ENCODE results near the gene SPOCK3. TPM values are rescaled to one million over a fixed set of nuclear protein-coding genes. Genes with fewer than 3 reads are reported as not detected.

SPOCK3 gene
- total and polyA plus RNA-seq, 9 donors = 0.50 to 11.0 (median 4.5) TPM

GRCh38 chr4:167111622-167112021, 122.7 kb downstream of the SPOCK3 start:
- no peak for TF ChIP-seq POLR2A (IDR thresholded peaks at IDR 0.05)
- TF ChIP-seq EP300 (IDR thresholded peaks at IDR 0.05) = no peak
- TF ChIP-seq CTCF (IDR thresholded peaks at IDR 0.05) = no peak
- no peaks in the 10 kb centered on the region for H3K27me3 ChIP-seq
- H3K4me3 ChIP-seq = no peak overlapping the region
- intact Hi-C loops (cut with DNase I) = no loop called here
- DNase-seq = no peak
- WGBS, 3 donors = 79 to 88% (median 85%) methylated on average over 1 of the region's 1 CpG
- no peaks in the 10 kb centered on the region for H3K36me3 ChIP-seq
- no peaks in the 10 kb centered on the region for H3K9me3 ChIP-seq
- no peaks in the 10 kb centered on the region for H3K4me1 ChIP-seq (ENCODE audit: insufficient read depth)
- no peak overlapping the region for H3K27ac ChIP-seq

GRCh38 chr4:167111092-167111491, 123.2 kb downstream of the SPOCK3 start:
- intact Hi-C loops (cut with DNase I) = no loop called here
- DNase-seq = no peak

GRCh38 chr4:167109859-167110258, 124.4 kb downstream of the SPOCK3 start:
- Histone ChIP-seq H3K9me3 (no peaks in the 10 kb centered on the region), H3K36me3 (no peaks in the 10 kb centered on the region), H3K27me3 (no peaks in the 10 kb centered on the region), H3K4me1 (ENCODE audit: insufficient read depth) (no peaks in the 10 kb centered on the region), H3K4me3 (no peak overlapping the region), H3K27ac (no peak overlapping the region)
- DNase-seq = no peak
- intact Hi-C loops (cut with DNase I) = no loop called here
- 88 to 94% (median 90%) methylated on average over 3 of the region's 3 CpGs for WGBS, 3 donors
- TF ChIP-seq CTCF (IDR thresholded peaks at IDR 0.05) (no peak), EP300 (IDR thresholded peaks at IDR 0.05) (no peak), POLR2A (IDR thresholded peaks at IDR 0.05) (no peak)

More at GRCh38 chr4:167111092-167111491, 123.2 kb downstream of the SPOCK3 start:
- Histone ChIP-seq H3K4me1 (ENCODE audit: insufficient read depth) (no peaks in the 10 kb centered on the region), H3K27ac (no peak overlapping the region), H3K4me3 (no peak overlapping the region), H3K9me3 (no peaks in the 10 kb centered on the region), H3K27me3 (no peaks in the 10 kb centered on the region), H3K36me3 (no peaks in the 10 kb centered on the region)
- 65 to 94% (median 89%) methylated on average over 2 of the region's 2 CpGs for WGBS, 3 donors
- TF ChIP-seq CTCF (IDR thresholded peaks at IDR 0.05) (no peak), EP300 (IDR thresholded peaks at IDR 0.05) (no peak), POLR2A (IDR thresholded peaks at IDR 0.05) (no peak)

- no peak overlapping the region for H3K27ac ChIP-seq
- no peak for TF ChIP-seq EP300 (IDR thresholded peaks at IDR 0.05)
- TF ChIP-seq CTCF (IDR thresholded peaks at IDR 0.05) = no peak
- TF ChIP-seq POLR2A (IDR thresholded peaks at IDR 0.05) = no peak
- no peaks in the 10 kb centered on the region for H3K9me3 ChIP-seq
- intact Hi-C loops (cut with DNase I) = no loop called here
- no peak for DNase-seq
- no peaks in the 10 kb centered on the region for H3K36me3 ChIP-seq
- H3K27me3 ChIP-seq = no peaks in the 10 kb centered on the region
- no peaks in the 10 kb centered on the region for H3K4me1 ChIP-seq (ENCODE audit: insufficient read depth)
- no peak overlapping the region for H3K4me3 ChIP-seq
These were observed 128.4 kb downstream of the SPOCK3 start for GRCh38 chr4:167105857-167106256.

GRCh38 chr4:167102475-167102874, 131.8 kb downstream of the SPOCK3 start:
- no peaks in the 10 kb centered on the region for H3K4me1 ChIP-seq (ENCODE audit: insufficient read depth)
- H3K27ac ChIP-seq = no peak overlapping the region
- TF ChIP-seq CTCF (IDR thresholded peaks at IDR 0.05) (no peak), POLR2A (IDR thresholded peaks at IDR 0.05) (no peak), EP300 (IDR thresholded peaks at IDR 0.05) (no peak)
- H3K9me3 ChIP-seq = no peaks in the 10 kb centered on the region
- H3K36me3 ChIP-seq = no peaks in the 10 kb centered on the region
- intact Hi-C loops (cut with DNase I) = no loop called here
- 84 to 88% (median 87%) methylated on average over 5 of the region's 5 CpGs for WGBS, 3 donors
- no peak overlapping the region for H3K4me3 ChIP-seq
- DNase-seq = no peak
- no peaks in the 10 kb centered on the region for H3K27me3 ChIP-seq

All from ovary (tissue), 9 donors.